ENCODE measurements around the gene TAS2R3. TPM values are rescaled to one million over a fixed set of nuclear protein-coding genes. Genes with fewer than 3 reads are reported as not detected.
"Not testable (repeated sequence)": the region's sequence is repeated elsewhere in the genome, so short reads cannot be mapped to it uniquely, and the experiment has no call there.

TAS2R3 gene
- total and polyA plus RNA-seq, 11 donors: 0.25 to 1.2 (median 0.58) TPM; not detected in 5

GRCh38 chr7:141752634-141753033 is 11.3 kb upstream of the TAS2R3 start:
- no peak for TF ChIP-seq POLR2A (IDR thresholded peaks at IDR 0.05)
- TF ChIP-seq CTCF (IDR thresholded peaks at IDR 0.05): peak in 4 of 12 donors; percentile 13 to 39 (median 27)
- no peaks in the 10 kb centered on the region for H3K4me1 ChIP-seq
- no peak overlapping the region for H3K27ac ChIP-seq

GRCh38 chr7:141754939-141755338 is 9.0 kb upstream of the TAS2R3 start:
- 77 to 93% (median 83%) methylated on average over 6 of the region's 6 CpGs for WGBS, 4 donors
- TF ChIP-seq CTCF (IDR thresholded peaks at IDR 0.05) (peak in 8 of 12 donors; percentile 19 to 38 (median 34)), POLR2A (IDR thresholded peaks at IDR 0.05) (no peak)

More at GRCh38 chr7:141752634-141753033, 11.3 kb upstream of the TAS2R3 start:
- Histone ChIP-seq H3K27me3 (no peaks in the 10 kb centered on the region), H3K4me3 (no peak overlapping the region), H3K9me3 (peaks cover 0 to 30% (median 18%) of the 10 kb centered on the region in 12 donors), H3K36me3 (peaks cover 10 to 98% (median 91%) of the 10 kb centered on the region in 9 donors)
- no peak for DNase-seq
- no peak for ATAC-seq
- intact Hi-C loops (cut with DNase I): no loop called here
- 96 to 98% (median 98%) methylated on average over 13 of the region's 13 CpGs for WGBS, 4 donors

GRCh38 chr7:141770083-141770583 is 6.2 kb downstream of the TAS2R3 start:
- Histone ChIP-seq H3K9me3 (peaks cover 0 to 11% (median 0%) of the 10 kb centered on the region in 12 donors), H3K36me3 (peaks cover 0 to 18% (median 0%) of the 10 kb centered on the region in 9 donors)
- ATAC-seq; H3K4me3 ChIP-seq; H3K4me1 ChIP-seq; DNase-seq; intact Hi-C loops (cut with DNase I); H3K27me3 ChIP-seq; H3K27ac ChIP-seq: not testable (repeated sequence)
- 94 to 99% (median 97%) methylated on average over 3 of the region's 3 CpGs for WGBS, 4 donors

More at GRCh38 chr7:141754939-141755338, 9.0 kb upstream of the TAS2R3 start:
- no peak for DNase-seq
- intact Hi-C loops (cut with DNase I): no loop called here
- no peak overlapping the region for H3K4me3 ChIP-seq
- H3K4me1 ChIP-seq: no peaks in the 10 kb centered on the region
- H3K27ac ChIP-seq: no peak overlapping the region
- H3K27me3 ChIP-seq: no peaks in the 10 kb centered on the region
- H3K36me3 ChIP-seq: peaks cover 10 to 97% (median 88%) of the 10 kb centered on the region in 9 donors
- H3K9me3 ChIP-seq: peaks cover 0 to 30% (median 18%) of the 10 kb centered on the region in 12 donors
- ATAC-seq: no peak

GRCh38 chr7:141776374-141776773 is 12.5 kb downstream of the TAS2R3 start, which contains the start of gene TAS2R4:
Gene TAS2R4, plus strand, starts transcription at chr7:141776674. Its CDS starts 1,815 bp downstream, at chr7:141778489.
- DNase-seq: no peak
- H3K4me1 ChIP-seq: no peaks in the 10 kb centered on the region
- TF ChIP-seq POLR2A (IDR thresholded peaks at IDR 0.05) (no peak), CTCF (IDR thresholded peaks at IDR 0.05) (no peak)
- 96 to 100% (median 98%) methylated on average over 1 of the region's 1 CpG for WGBS, 4 donors
- H3K27me3 ChIP-seq: no peaks in the 10 kb centered on the region
- no peak within 1 kb of the TSS for H3K4me3 ChIP-seq
- H3K36me3 ChIP-seq: peaks cover 0 to 48% (median 14%) of the 10 kb centered on the region in 9 donors
- H3K27ac ChIP-seq: no peak within 1 kb of the TSS
- intact Hi-C loops (cut with DNase I): no loop called here
- no peak for ATAC-seq
- H3K9me3 ChIP-seq: peaks cover 0 to 15% (median 2%) of the 10 kb centered on the region in 12 donors
